Hepatocyte (in vitro differentiated cells): ENCODE measurements around the gene PIK3R5. TPM values are rescaled to one million over a fixed set of nuclear protein-coding genes. Genes with fewer than 3 reads are reported as not detected.
A peak's percentile ranks its signal among the peaks of the same experiment; 100 is the strongest.

Experiments used
- DNase-seq: peaks from one replicate; pipeline ENCODE4 v3.0.0-alpha.2; 2016; ENCODE audit warnings: low spot score
- H2AFZ ChIP-seq: fragments of 200-600 bp; sonication (generic); 2 replicates; pipeline ENCODE4 v1.6.0; 2016; ENCODE audit warnings: antibody characterized with exemption, mild to moderate bottlenecking
- H3K27ac ChIP-seq: fragments of 200-600 bp; sonication (generic); 2 replicates; pipeline ENCODE4 v1.5.1; 2016; ENCODE audit warnings: mild to moderate bottlenecking
- H3K27me3 ChIP-seq: fragments of 200-600 bp; sonication (generic); 2 replicates; pipeline ENCODE4 v1.6.1; 2016
- H3K36me3 ChIP-seq: fragments of 200-600 bp; sonication (generic); replicated peaks from 2 replicates; pipeline ENCODE4 v1.5.1; 2016; ENCODE audit warnings: low read depth; ENCODE audit not compliant: insufficient read depth
- H3K4me1 ChIP-seq: fragments of 200-600 bp; sonication (generic); 2 replicates; pipeline ENCODE4 v1.5.1; 2016; ENCODE audit warnings: mild to moderate bottlenecking, moderate library complexity; ENCODE audit not compliant: insufficient read depth
- H3K4me2 ChIP-seq: fragments of 200-600 bp; sonication (generic); 2 replicates; pipeline ENCODE4 v1.6.0; 2016
- H3K4me3 ChIP-seq: fragments of 200-600 bp; sonication (generic); 2 replicates; pipeline ENCODE4 v1.5.1; 2016; ENCODE audit warnings: mild to moderate bottlenecking
- H3K79me2 ChIP-seq: fragments of 200-600 bp; sonication (generic); 2 replicates; pipeline ENCODE4 v1.6.0; 2017; ENCODE audit warnings: mild to moderate bottlenecking
- H3K9me2 ChIP-seq: fragments of 200-600 bp; sonication (generic); replicated peaks from 2 replicates; pipeline ENCODE4 v1.6.0; 2017; ENCODE audit warnings: mild to moderate bottlenecking; ENCODE audit not compliant: insufficient read depth
- H3K9me3 ChIP-seq: fragments of 200-600 bp; sonication (generic); 2 replicates; pipeline ENCODE4 v1.5.1; 2016; ENCODE audit warnings: low read depth, mild to moderate bottlenecking
- H4K20me1 ChIP-seq: fragments of 200-600 bp; sonication (generic); 2 replicates; pipeline ENCODE4 v1.6.0; 2016; ENCODE audit warnings: mild to moderate bottlenecking; ENCODE audit not compliant: insufficient read depth, poor library complexity, severe bottlenecking
- EZH2 ChIP-seq: fragments of 200-600 bp; sonication (generic); IDR thresholded peaks from 2 replicates; pipeline ENCODE4 v1.6.1; 2016; ENCODE audit warnings: antibody characterized with exemption, mild to moderate bottlenecking, borderline replicate concordance
- EZH2phosphoT487 ChIP-seq: fragments of 200-600 bp; sonication (generic); IDR thresholded peaks from one replicate; pipeline ENCODE4 v1.6.1; 2018; ENCODE audit warnings: antibody characterized with exemption, mild to moderate bottlenecking, low read depth, moderate library complexity; ENCODE audit not compliant: unreplicated experiment, severe bottlenecking
- WGBS: methylation state at CpG from one replicate; pipeline ENCODE4 v1.1.6; 2016; ENCODE audit warnings: low lambda C conversion rate; ENCODE audit errors: missing lambda C conversion rate; 5-methylcytosine and 5-hydroxymethylcytosine counted together
- polyA plus RNA-seq: library from polyadenylated mRNA; unstranded; fragments of >200 nt; fragmentation: Nextera tagmentation; extraction: Ambion mirVana; gene quantifications from 2 replicates; pipeline ENCODE4 v1.2.1, GENCODE V29; 2016
- total RNA-seq: library from RNA; depleted of rRNA; stranded (reverse); fragments of >200 nt; gene quantifications from 2 replicates; pipeline ENCODE4 v1.2.3, GENCODE V29; 2014
- TF ChIP-seq, protein P1 (sequence below): fragments of 200-600 bp; sonication (generic); IDR thresholded peaks from 2 replicates; pipeline ENCODE4 v1.5.1; 2016; ENCODE audit warnings: antibody characterized with exemption, mild to moderate bottlenecking; ENCODE audit not compliant: poor library complexity

Gene PIK3R5
- total and polyA plus RNA-seq, 2 experiments from 2014 or later, result 2.6 TPM; not detected in 1

DNA sequence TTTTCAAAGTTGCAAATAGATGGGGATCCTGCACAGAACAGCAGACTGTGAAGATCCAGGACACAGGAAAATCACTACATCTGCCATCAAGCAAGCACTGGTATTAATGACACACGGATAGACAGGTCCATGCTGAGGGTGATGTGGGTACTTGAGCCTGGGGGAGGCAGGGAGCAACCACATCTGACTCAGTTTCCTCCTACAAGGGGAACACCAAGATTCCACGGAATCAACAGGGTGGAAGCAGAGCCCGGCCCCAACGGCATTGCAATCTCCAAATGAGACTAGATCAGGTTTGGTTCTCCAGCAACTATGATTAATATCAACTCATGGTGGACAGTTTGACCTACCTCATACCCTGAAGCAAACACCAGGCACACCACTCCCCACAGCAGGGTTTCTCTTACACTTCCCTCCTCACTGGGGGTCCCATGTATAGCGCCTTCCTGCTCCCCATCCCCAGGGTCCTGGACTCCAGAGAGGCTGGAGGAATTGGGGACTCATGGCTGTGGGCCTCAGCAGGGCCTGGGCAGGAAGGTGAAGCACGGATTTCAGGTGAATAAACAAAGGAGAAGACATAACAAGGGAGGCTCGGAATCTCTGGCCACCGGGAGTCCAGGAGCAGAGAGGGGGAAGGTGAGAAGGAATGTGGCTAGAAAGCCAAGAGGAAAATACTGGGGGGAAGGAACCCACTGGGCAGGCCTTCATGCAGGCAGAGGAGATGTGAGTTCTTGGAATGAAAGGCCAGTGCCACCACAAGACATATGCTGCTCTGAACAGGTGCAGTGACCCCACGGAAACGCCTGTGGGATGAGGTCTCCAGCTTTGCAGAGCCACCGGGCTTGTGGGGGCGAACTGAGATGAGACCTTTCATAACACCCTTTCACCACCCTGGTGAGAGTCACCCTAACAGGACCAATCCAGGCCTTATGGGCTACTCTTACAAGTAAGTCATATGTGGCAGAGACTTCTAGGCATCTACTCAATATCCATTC, 68.6 kb downstream of the PIK3R5 start:
- no peaks in the 10 kb centered on the region for H3K9me3 ChIP-seq
- H3K27me3 ChIP-seq, result peaks cover 17% of the 10 kb centered on the region
- no peak for DNase-seq
- peaks cover 3% of the 10 kb centered on the region for H3K4me1 ChIP-seq
- TF ChIP-seq EZH2phosphoT487 (no peak), EZH2 (no peak)
- 90% methylated on average over 12 of the region's 12 CpGs for WGBS
- no peak overlapping the region for H3K27ac ChIP-seq
- no peaks in the 10 kb centered on the region for H3K79me2 ChIP-seq
- no peak overlapping the region for H3K4me2 ChIP-seq
- H4K20me1 ChIP-seq, result no peaks in the 10 kb centered on the region
- H2AFZ ChIP-seq, result no peak overlapping the region
- no peaks in the 10 kb centered on the region for H3K36me3 ChIP-seq
- H3K4me3 ChIP-seq, result no peak overlapping the region
- no peaks in the 10 kb centered on the region for H3K9me2 ChIP-seq

DNA sequence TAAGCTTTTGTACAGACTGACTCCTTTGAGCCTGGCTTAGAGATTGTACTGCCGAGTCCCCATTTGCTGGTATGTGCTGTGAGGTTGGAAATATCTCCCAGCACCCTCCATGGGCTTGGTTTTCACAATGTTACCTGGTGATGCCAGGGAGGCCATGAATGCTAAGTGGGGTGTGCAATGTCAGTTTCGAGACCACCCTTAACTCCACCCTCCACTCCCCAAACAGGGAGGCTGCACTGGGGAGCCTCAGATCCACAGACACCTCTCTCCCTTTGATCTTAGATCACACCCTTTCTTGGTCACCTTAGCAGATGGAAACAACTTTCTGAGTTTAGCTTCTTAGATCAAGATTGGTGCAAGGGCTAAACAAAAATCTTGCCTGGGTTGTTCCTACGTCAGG, 69.4 kb downstream of the PIK3R5 start:
- Histone ChIP-seq H3K27ac (no peak overlapping the region), H3K9me3 (no peaks in the 10 kb centered on the region), H3K4me3 (no peak overlapping the region), H4K20me1 (no peaks in the 10 kb centered on the region), H2AFZ (no peak overlapping the region), H3K27me3 (peaks cover 17% of the 10 kb centered on the region), H3K9me2 (no peaks in the 10 kb centered on the region), H3K4me1 (peaks cover 3% of the 10 kb centered on the region), H3K36me3 (no peaks in the 10 kb centered on the region), H3K79me2 (no peaks in the 10 kb centered on the region), H3K4me2 (no peak overlapping the region)
- TF ChIP-seq, protein P1, sequence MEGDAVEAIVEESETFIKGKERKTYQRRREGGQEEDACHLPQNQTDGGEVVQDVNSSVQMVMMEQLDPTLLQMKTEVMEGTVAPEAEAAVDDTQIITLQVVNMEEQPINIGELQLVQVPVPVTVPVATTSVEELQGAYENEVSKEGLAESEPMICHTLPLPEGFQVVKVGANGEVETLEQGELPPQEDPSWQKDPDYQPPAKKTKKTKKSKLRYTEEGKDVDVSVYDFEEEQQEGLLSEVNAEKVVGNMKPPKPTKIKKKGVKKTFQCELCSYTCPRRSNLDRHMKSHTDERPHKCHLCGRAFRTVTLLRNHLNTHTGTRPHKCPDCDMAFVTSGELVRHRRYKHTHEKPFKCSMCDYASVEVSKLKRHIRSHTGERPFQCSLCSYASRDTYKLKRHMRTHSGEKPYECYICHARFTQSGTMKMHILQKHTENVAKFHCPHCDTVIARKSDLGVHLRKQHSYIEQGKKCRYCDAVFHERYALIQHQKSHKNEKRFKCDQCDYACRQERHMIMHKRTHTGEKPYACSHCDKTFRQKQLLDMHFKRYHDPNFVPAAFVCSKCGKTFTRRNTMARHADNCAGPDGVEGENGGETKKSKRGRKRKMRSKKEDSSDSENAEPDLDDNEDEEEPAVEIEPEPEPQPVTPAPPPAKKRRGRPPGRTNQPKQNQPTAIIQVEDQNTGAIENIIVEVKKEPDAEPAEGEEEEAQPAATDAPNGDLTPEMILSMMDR, result no peak
- no peak for TF ChIP-seq EZH2
- no peak for TF ChIP-seq EZH2phosphoT487
- WGBS, result 91% methylated on average over 3 of the region's 3 CpGs
- DNase-seq, result no peak

DNA sequence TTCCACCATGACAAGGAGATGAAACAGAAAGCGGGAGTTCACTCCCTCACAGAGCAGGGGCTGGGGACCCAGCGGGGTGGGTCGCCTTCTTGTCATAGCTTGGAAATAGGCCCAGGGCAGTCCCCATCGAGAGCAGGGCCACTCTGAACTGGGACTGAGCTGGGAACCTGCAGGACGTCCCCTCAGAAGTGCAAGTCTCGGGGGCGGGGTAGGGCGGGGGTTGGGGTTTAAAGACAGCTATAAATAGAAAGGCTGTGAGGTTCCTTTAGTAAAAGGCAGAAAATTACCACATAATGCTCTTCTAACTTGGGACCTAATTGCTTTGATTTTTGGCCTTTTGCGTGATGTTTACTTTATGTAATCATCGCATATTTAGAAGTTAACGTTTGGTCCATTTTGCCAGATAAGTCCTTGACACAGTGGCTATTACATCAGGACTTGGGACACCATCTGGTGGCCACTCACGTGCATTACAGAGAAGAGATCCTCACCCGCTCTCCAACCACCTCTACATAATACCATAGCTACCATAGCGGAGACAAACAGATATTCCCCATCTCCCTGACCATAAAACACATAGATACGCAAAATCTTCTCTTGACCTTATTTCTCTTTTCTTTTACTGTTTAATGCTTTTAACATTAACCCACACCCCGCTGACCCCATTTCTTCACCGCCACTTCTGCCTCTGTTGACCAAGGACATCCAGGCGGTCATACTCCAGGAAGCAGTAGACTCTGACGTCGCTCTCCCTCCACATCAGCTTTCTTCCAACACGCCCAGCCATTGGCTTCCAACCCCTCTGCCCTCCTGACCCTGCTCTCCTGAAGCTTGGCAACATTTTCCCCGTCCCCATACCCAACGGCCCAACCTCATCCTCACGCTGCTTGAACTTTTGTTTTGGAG, 70.6 kb downstream of the PIK3R5 start:
- DNase-seq, result peak; percentile 85
- no peaks in the 10 kb centered on the region for H3K9me2 ChIP-seq
- H3K4me1 ChIP-seq, result peaks cover 3% of the 10 kb centered on the region
- H3K4me2 ChIP-seq, result peak overlapping the region; percentile 68
- H3K27ac ChIP-seq, result no peak overlapping the region
- TF ChIP-seq EZH2phosphoT487 (no peak), EZH2 (no peak)
- TF ChIP-seq, protein P1, result peak; percentile 80
- no peaks in the 10 kb centered on the region for H3K79me2 ChIP-seq
- no peak overlapping the region for H2AFZ ChIP-seq
- no peak overlapping the region for H3K4me3 ChIP-seq
- no peaks in the 10 kb centered on the region for H4K20me1 ChIP-seq
- peaks cover 17% of the 10 kb centered on the region for H3K27me3 ChIP-seq
- no peaks in the 10 kb centered on the region for H3K9me3 ChIP-seq
- H3K36me3 ChIP-seq, result no peaks in the 10 kb centered on the region
- 41% methylated on average over 24 of the region's 24 CpGs for WGBS
